HG03095 (cell line): ENCODE data around the gene LVRN.

Experiments used
- ATAC-seq: cut with Tn5 transposase; IDR thresholded peaks from one replicate; pipeline ENCODE4 v1.9.1; 2021; ENCODE audit warnings: moderate library complexity; ENCODE audit not compliant: unreplicated experiment

LVRN gene

DNA sequence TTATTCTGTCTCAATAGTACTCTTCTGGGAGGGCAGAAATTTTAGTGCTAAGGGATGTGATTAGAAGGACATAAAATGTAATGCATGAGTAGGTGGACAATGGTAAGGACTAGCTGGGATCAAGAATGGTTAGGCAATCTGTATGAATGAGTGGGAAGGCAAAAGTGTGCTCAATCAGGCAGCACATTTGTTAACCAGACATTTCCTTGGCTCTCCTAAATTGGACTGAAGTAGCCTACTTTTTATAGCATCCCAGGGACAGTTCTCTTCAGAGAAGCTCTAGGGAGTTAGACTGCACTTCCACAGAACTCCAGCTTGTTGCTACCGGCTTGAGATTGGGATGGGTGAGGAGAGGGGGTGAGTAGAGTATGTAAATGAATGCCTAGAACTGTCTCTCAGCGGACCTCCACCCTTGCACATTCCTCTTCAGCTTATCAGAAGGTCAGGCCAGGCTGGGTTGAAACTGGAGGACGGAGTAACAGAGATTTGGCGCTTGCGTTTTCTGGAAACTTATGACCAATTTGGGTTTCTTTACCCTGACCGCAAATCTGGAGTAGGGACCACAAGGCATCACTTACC is 51.0 kb downstream of the LVRN start:
- no peak for ATAC-seq

DNA sequence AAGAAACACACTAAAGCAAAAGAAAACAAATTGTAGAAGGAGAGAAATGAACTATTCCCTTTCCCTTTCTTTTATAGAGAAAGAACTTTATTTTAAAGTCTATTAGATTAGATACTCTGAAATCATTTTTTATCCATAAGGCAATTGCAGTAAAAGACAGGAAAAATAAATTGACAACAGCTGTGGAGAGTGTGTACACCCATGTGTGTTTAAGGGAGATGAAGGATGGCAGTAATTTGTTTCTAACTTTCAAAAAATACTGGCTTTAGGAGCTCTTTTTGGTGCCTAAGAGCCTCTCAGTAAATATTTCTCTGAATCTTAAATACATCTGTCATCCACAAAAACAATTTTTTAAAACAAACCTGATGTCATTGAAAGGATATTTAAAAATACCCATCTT is 51.7 kb downstream of the LVRN start:
- ATAC-seq, result no peak

DNA sequence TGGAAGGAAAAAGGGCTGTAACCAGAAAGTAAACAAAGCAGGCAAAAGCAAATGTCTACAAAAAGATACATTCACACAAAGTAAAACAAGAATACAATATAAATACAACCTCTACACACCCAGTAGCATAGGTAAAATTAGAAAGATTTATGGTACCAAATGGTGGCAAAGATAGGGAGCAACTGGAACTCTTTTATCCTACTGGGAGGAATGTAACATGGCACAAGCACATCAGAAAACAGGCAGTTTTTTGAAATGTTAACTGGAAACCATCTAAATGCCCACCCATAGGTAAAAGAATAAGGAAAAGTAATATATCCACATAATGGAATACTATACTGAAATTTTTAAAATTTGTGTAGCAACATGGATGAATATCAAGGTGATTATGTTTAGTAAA is 61.3 kb downstream of the LVRN start:
- ATAC-seq, result no peak

DNA sequence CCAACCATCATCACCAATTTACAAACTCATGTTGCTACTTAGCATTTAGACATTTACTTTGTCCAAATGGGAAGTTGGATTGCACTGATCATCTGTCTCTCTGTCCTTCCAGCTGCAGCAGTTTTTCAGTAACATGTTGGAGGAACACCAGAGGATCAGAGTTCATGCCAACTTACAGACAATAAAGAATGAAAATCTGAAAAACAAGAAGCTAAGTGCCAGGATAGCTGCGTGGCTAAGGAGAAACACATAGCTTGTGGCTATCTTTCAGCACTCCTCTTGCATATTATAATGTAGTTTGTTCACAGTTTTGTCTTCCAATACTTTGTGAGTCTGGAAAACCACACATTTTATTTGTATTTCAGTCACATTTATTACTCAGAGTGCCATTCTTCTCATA is 63.6 kb downstream of the LVRN start:
- no peak for ATAC-seq

DNA sequence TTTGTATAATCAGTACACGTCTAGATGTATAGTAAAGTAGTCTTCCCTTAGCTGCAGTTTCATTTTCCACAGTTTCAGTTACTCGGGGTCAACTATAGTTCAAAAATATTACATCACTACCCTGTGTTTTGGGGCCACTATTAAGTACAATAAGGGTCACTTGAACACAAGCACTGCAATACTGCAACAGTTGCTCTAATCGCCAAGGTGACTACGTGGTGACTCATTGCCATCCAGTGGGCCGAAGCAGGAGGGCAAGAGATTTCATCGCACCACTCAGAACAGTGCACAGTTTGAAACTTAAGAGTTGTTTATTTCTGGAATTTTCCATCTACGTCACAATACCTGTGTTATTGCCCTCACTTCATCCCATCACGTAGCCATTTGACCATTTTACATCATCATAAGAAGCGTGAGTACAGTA is 69.8 kb downstream of the LVRN start, which contains the start of gene ARL14EPL:
TSS of gene ARL14EPL (plus strand) at position 379 of the 424 bp plus-strand sequence. CDS start 18,994 bp downstream, outside the sequence.
- peak; percentile 71 for ATAC-seq

DNA sequence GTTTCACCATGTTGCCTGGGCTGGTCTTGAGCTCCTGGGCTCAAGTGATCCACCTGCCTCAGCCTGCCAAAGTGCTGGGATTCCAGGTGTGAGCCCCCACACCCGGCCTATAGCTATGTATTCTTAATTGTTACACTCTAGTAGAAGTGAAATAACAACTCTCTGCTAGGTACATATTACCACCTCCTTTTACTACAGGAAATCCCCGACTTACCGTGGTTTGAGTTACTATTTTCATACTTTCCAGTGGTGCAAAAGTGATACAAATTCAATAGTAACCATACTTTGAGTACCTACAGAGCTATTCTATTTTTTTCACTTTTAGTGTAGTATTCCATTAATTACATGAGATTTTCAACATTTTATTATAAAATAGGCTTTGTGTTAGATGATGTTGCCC is 70.7 kb downstream of the LVRN start:
- ATAC-seq, result no peak

DNA sequence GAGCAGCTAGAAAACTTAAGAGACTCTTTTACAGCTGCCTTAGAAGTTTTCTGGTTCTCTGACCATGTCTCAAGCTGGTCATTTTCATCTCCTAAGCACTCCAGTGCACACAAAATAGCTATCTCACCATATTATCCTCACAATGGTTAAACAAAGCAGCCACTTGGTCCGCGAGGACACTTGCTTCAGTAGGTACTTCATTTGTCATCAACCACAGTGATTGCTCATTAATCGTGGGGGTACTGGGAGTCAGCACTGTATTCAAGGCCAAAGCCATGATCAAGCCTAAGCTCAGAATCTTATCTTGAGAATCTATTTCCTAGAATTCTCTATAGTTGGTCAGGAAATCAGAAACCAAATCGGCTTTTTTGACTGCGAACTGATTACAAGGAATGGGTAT is 72.8 kb downstream of the LVRN start:
- ATAC-seq, result no peak

DNA sequence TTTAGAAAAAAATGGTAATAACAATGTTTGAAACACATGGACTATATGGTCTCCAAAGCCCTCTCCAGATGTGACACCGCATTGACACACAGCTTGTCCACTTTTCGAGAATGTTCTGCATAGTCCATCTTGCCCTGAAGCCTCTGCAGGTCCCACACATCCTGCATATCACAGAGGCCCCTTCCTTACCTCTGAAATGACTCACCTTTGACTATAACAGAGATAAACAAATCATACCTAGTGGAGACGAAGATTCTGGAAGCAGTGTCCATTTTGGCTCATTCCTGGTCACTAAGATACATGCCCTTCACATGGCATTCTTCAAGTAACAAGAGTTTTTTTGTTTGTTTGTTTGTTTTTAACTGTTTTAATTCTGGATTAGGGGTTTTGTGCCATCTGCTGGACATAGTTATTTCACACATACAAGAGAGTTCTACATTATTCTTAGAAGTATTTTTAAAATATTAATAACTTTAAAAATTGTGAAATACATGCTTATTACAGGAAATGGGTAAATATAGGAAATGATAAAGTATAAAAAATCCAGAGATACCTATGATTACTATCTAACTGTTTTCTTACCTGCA is 75.1 kb downstream of the LVRN start:
- ATAC-seq, result peak; percentile 35

DNA sequence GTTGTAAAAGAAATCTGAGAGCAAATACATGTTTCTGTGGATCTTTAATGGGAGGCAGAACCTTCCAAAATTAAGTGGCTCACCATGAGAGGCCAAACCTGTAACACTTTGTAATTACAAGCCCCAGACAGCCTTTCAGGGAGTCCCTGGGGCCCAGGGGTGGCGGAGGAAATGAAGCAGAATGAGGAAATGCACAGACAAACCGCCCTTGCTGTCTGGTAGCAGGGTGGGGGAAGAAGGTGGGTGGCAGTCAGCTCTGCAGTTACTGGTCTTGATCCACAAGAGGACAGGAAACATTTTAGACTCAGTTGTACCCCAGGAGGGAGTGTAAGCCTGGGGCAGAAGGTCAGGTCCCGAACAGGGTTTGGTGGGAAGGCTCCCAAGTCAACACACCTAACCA is 76.5 kb downstream of the LVRN start:
- peak; percentile 64 for ATAC-seq

DNA sequence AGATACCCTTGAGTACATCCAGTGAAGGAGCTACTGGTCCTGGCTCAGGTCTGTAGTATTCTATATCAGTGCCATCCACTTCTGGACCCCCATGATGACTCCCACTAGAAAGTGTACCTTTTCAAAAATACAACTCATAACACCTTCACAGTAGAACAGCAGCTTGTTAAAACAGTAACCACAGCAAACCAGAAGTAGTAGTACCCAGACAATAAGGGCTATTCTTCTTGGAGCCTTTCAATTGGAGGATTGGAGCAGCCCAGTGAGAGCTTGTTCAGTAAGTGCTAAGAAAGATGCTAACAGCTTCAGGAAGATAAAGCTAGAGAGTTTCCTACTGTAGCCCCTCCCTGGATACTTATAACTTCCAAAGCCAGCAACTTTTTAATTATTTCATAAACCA is 80.1 kb downstream of the LVRN start:
- ATAC-seq, result no peak

DNA sequence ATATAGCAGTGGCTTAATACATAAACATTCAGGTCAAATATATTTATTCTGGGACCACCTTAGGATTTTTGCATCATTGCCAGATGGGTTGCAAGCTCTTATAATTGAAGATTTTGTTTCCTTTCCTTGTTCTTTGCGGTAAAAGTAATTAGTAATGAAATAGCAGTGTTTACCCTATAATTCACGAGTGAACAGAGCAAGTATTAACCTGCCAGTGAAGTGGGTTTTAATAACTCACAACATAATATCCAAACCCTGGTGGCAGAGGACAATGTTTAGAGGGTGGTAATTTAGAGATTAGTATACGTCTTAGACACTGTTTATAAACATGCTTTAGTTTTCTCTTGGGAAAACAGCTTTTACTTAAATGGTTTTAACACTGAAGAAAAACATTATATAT is 81.8 kb downstream of the LVRN start:
- ATAC-seq, result no peak

DNA sequence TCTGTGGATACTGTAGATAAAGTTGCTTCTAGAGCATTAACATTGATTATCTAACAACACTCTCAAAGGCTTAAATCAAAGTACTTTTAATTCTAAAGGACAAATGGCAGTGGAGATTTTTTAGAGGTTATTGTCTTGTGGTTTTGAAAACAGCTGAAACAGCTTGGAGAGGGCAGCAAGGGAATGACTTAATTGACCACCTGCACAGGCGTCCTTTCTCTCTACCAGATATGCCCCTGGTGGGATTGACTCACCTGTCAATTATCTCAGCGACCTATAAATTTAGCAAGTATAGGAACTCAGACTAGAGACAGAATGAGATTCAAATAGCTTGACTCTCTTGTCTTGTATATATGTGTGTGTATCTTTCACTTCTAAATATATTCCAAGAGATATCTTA is 83.5 kb downstream of the LVRN start:
- no peak for ATAC-seq

DNA sequence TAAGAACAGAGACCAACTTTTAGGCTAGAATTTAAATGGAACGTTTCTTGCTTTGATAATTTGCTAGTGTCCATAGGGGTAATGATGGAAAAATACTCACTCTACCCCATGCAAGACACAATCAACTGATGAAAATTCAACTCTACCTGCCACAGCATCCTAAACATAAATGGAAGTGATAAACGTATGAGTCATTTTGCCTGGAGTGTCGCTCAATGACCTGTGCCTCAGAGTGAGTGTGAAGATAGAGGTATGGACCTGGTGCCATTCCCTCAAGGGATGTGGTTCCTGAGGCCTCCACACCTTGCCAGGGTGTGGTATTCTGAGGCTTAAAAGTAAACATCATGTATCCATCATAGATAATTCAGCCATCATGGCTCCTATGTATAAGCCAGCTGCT is 84.0 kb downstream of the LVRN start:
- ATAC-seq, result no peak

DNA sequence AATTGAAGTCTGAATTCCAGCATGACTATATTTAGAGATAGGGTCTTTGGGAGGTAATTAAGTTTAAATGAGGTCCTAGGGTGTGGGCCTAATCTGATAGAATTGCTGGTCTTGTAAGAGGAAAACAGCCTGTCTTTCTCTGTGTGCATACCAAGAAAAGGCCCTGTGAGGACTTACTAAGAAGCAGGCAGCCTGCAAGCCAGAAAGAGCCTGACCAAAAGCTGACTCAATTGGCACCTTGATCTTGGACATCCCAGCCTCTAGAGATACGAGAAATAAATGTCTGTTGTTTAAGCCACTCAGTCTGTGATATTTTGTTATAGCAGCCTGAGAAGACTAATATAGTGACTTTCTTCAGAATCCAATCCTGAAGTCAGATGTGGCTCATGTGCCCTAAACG is 84.5 kb downstream of the LVRN start:
- no peak for ATAC-seq

DNA sequence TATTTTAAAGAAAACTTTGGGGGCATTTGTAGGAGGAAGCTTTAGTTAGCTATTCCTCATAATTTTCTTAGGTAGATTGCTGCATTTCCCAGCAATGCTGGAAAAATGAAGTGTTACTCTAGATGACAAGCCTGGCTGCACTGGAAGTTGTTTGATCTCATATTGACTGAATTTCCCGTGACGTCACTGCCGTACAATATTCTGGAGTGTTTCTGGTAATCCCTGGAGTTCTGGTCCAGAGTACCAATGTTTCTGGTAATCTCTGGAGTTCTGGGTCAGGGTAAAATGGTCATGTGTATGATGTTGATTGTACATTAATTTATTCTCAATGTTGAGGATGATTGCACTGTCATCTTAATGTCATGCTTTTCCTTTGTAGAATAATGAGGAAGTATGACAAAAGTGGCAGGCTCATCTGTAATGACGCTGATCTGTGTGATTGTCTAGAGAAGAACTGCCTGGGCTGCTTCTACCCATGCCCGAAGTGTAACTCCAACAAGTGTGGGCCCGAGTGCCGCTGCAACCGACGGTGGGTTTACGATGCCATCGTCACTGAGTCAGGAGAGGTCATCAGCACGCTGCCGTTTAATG is 96.2 kb downstream of the LVRN start:
- ATAC-seq, result no peak

DNA sequence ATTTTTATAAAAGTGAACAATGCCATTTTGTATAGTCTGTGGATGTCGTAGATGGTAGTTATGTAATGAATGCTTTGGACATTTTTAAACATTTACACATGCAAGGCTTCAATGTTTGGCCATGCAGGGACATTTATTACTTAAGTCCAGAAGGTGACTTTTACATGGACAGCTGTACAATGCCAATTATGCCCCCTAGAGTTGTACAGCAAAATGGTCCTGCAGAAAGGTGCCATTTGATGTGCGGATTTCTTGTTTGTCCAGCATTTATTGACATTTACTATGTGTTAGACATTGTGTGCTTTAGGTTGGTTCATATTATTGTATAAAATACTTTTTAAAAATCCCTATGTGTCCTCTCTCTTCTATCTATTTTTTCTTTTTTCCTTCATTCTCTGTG is 100.1 kb downstream of the LVRN start:
- no peak for ATAC-seq

DNA sequence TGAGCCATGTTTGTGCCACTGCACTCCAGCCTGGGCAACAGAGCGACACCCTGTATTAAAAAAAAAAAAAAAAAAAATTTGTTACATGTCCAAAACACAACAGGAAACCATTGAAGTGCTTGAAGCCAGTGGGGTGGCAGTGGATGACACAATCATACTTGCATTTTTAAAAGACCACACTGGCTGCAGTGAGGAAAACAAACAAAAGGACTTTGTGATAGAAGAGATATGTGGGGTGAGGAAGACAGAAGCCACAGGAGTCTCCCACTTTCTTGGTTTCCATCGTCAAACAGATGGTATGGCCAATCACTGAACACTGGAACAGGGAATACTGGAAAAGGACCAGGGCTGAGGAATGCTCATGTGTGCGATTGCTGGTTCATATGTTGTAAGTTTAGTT is 101.7 kb downstream of the LVRN start:
- no peak for ATAC-seq

DNA sequence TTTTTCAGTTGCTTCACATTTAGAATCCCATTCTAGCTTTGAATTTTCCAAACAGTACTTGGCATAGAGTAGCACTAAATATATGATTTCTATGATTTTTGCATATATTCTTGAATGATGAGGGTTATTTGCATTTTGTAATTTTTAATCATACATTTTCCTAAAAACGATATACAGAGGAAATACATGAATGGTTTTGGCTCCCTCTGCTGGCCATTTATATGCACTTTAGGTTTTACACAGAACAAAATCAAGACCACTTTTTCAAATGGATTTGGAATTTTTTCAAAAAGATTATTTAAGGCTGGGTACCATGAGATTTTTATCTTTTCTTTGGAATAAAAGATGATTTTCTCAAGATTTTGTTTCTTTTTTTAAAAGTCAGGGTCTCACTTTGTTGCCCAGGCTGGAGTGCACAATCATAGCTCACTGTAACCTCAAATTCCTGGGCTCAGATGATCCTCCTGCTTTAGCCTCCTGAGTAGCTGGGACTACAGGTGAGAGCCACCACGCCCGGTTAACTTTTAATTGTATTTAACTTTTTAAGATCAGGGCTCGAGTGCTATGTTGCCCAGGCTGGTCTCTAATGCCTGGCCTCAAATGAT is 105.9 kb downstream of the LVRN start:
- ATAC-seq, result no peak

DNA sequence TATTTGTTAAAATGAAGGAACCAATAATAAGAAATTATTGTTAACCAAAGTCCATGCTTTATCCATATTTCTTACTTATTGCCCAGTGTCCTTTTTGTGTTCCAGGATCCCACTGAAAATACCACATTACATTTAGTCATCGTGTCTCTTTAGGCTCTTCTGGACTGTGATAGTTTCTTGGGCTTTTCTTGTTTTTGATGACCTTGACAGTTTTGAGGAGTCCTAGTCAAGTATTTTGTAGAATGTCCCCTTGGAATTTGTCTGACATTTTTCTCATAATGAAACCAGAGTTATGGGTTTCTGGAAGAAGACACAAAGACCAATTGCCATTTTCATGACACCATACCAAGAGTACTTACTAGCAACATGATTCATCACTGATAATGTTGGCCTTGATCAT is 108.9 kb downstream of the LVRN start:
- ATAC-seq, result no peak

DNA sequence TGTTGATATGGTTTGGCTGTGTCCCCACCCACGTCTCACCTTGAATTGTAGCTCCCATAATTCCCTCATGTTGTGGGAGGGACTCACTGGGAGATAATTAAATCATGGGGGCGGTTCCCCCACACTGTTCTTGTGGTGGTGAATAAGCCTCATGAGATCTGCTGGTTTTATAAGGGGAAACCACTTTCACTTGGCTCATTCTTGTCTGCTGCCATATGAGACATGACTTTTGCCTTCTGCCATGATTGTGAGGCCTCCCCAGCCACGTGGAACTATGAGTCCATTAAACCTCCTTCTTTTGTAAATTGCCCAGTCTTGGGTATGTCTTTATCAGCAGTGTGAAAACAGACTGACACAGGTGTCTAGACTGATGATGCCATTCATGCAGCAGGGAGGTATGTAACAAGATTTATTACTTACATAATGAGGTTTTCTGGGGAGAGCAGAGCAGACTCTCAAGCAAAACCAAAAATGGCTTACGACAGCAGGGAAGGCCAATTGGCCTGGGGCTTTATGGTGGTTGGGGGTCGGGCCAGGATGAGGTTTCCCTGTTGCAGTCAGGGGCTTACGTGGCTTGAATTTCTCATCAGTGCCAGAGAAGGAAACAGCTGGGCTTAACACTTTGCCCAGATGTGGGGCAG is 113.0 kb downstream of the LVRN start:
- ATAC-seq, result no peak

DNA sequence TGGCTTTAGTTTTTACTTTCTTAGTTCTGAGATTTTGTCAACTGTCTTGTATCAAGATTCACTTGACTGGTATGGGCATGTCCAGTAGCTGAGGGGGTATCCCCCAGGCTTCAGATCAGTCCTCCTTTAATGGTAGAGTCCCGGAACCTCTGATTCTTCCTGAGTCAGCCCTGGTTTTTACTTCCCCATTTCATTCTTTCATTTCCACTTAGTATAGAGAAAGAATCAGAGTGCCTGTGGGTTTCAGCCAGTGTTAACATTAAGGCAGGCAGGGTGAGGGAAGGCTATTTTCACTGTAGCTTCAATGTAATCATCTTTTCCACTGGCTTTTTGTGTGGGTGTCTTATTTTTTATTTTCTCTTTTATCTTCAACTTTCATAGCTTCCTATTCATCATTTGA is 114.2 kb downstream of the LVRN start:
- peak; percentile 99 for ATAC-seq
